B cell (primary cell): Measurements from ENCODE around the gene ABHD12B. TPM values are rescaled to one million over a fixed set of nuclear protein-coding genes. Genes with fewer than 3 reads are reported as not detected.

Source experiments
- ATAC-seq: fragments of 200-7000 bp; cut with Tn5 transposase; one replicate; pipeline ENCODE4 v1.10.0; 2021; ENCODE audit warnings: low read depth, mild to moderate bottlenecking, moderate number of reproducible peaks, moderate library complexity
- CTCF ChIA-PET: fragments of 350-600 bp; sonication (Branson Sonifier 250); formaldehyde crosslinking; loops from one replicate; lab custom pipeline; 2021; ENCODE audit warnings: antibody characterized with exemption, inconsistent platforms; lab: Charles Lee
- POLR2A ChIA-PET: fragments of 350-600 bp; sonication (Branson Sonifier 250); formaldehyde crosslinking; loops from one replicate; lab custom pipeline; 2021; ENCODE audit warnings: antibody characterized with exemption; lab: Charles Lee
- DNase-seq: peaks from one replicate; pipeline ENCODE4 v3.0.0; 2013
- H2AFZ ChIP-seq: 2 replicates; pipeline ENCODE4 v1.6.1; 2012; ENCODE audit warnings: mild to moderate bottlenecking, low read depth, low read length; ENCODE audit not compliant: insufficient read depth, poor library complexity, severe bottlenecking
- H3K27ac ChIP-seq, 2 donors: 1 replicate in 1 of 2; 2 replicates in 1 of 2; pipeline ENCODE4 v1.5.1; 2012 to 2013; ENCODE audit warnings: low read length in 2 of 2, mild to moderate bottlenecking in 2 of 2, moderate library complexity in 1 of 2
- H3K27me3 ChIP-seq, 4 experiments: fragments of 200-600 bp in 1 of 4; sonication (generic) in 1 of 4; replicated peaks in 1 of 4; 1 replicate in 2 of 4; 2 replicates in 2 of 4; pipeline versions ENCODE4 v1.6.1 to v1.7.0; 2013 to 2016; ENCODE audit warnings: low read length in 3 of 4, mild to moderate bottlenecking in 2 of 4, mixed read lengths in 1 of 4, moderate library complexity in 1 of 4; ENCODE audit not compliant: insufficient read depth in 4 of 4, control insufficient read depth in 3 of 4; ENCODE audit errors: control extremely low read depth in 1 of 4
- H3K36me3 ChIP-seq, 2 experiments: replicated peaks in 1 of 2; 1 replicate in 1 of 2; 2 replicates in 1 of 2; pipeline versions ENCODE4 v1.6.1 to v1.7.1; 2013; ENCODE audit warnings: low read length in 1 of 2; ENCODE audit not compliant: insufficient read depth in 2 of 2, control insufficient read depth in 1 of 2; ENCODE audit errors: control extremely low read depth in 1 of 2, extremely low read depth in 1 of 2
- H3K4me1 ChIP-seq, 2 donors: fragments of 200-600 bp in 1 of 2; sonication (generic) in 1 of 2; 1 replicate in 1 of 2; 2 replicates in 1 of 2; pipeline versions ENCODE4 v1.5.1 to v1.6.1; 2013 to 2017; ENCODE audit warnings: low read length in 2 of 2; ENCODE audit not compliant: control insufficient read depth in 2 of 2, insufficient read depth in 2 of 2
- H3K4me2 ChIP-seq: replicated peaks from 2 replicates; pipeline ENCODE3; 2012; ENCODE audit warnings: mild to moderate bottlenecking, low read depth, low read length; ENCODE audit not compliant: poor library complexity, severe bottlenecking
- H3K4me3 ChIP-seq, 5 experiments: fragments of 200-600 bp in 1 of 5; sonication (generic) in 1 of 5; 1 replicate in 3 of 5; 2 replicates in 2 of 5; pipeline versions ENCODE4 v1.5.1 to v1.7.0; 2011 to 2016; ENCODE audit warnings: low read length in 4 of 5, mild to moderate bottlenecking in 4 of 5, low read depth in 2 of 5, control low read depth in 1 of 5, moderate library complexity in 1 of 5; ENCODE audit not compliant: insufficient read depth in 1 of 5; ENCODE audit errors: control extremely low read depth in 1 of 5, extremely low read depth in 1 of 5
- H3K79me2 ChIP-seq: fragments of 200-600 bp; sonication (generic); one replicate; pipeline ENCODE4 v1.6.0; 2016; ENCODE audit warnings: low read length; ENCODE audit not compliant: control insufficient read depth, insufficient read depth
- H3K9ac ChIP-seq: fragments of 200-600 bp; sonication (generic); 2 replicates; pipeline ENCODE4 v1.6.1; 2017; ENCODE audit warnings: mild to moderate bottlenecking, low read length, moderate library complexity
- H3K9me3 ChIP-seq, 3 donors: one replicate each; pipeline versions ENCODE4 v1.6.1 to v1.7.1; 2013; ENCODE audit warnings: low read length in 2 of 3; ENCODE audit not compliant: control insufficient read depth in 2 of 3, insufficient read depth in 1 of 3; ENCODE audit errors: control extremely low read depth in 1 of 3
- H4K20me1 ChIP-seq: 2 replicates; pipeline ENCODE4 v1.6.0; 2012; ENCODE audit warnings: mild to moderate bottlenecking, low read length; ENCODE audit not compliant: insufficient read depth, control insufficient read depth, poor library complexity, severe bottlenecking
- H3K27ac Mint-ChIP-seq: one replicate; pipeline ENCODE4 v1.8.0; 2021; ENCODE audit warnings: mixed read lengths
- H3K27me3 Mint-ChIP-seq: one replicate; pipeline ENCODE4 v1.8.0; 2021; ENCODE audit warnings: mixed read lengths
- H3K4me1 Mint-ChIP-seq: one replicate; pipeline ENCODE4 v1.8.0; 2021; ENCODE audit warnings: mixed read lengths
- H3K4me3 Mint-ChIP-seq: one replicate; pipeline ENCODE4 v1.8.0; 2021; ENCODE audit warnings: mixed read lengths
- H3K9me3 Mint-ChIP-seq: one replicate; pipeline ENCODE4 v1.8.0; 2022; ENCODE audit warnings: mixed read lengths; ENCODE audit not compliant: insufficient read depth
- EZH2 ChIP-seq: IDR thresholded peaks from 2 replicates; pipeline ENCODE4 v1.6.1; 2012; ENCODE audit warnings: borderline replicate concordance, low read depth, mild to moderate bottlenecking, moderate library complexity, low read length; ENCODE audit not compliant: insufficient read depth, poor library complexity, severe bottlenecking
- WGBS: methylation state at CpG from one replicate; pipeline ENCODE4 v1.1.5; 2013; ENCODE audit warnings: missing lambda C conversion rate; ENCODE audit not compliant: insufficient coverage; 5-methylcytosine and 5-hydroxymethylcytosine counted together
- intact Hi-C: fragments of 100-400 bp; cut with micrococcal nuclease; formaldehyde crosslinking; loops from one replicate; pipeline ENCODE4 v1.10.0; 2022
- polyA plus RNA-seq: library from polyadenylated mRNA; depleted of rRNA; stranded (reverse); fragments of >200 nt; gene quantifications from 2 replicates; pipeline ENCODE4 v1.2.3, GENCODE V29; 2012
- total RNA-seq, 2 donors: library from RNA; stranded (reverse); fragments of 120-200 nt in 1 of 2; gene quantifications; 1 replicate in 1 of 2; 2 replicates in 1 of 2; pipeline versions ENCODE4 v1.2.3 to v1.2.4, GENCODE V29; 2013 to 2022
- TF ChIP-seq, protein P1 (sequence below): fragments of 200-600 bp; IDR thresholded peaks from one replicate; pipeline ENCODE4 v1.8.0; 2022; ENCODE audit warnings: antibody characterized with exemption, mild to moderate bottlenecking

Gene ABHD12B
- total and polyA plus RNA-seq, 2 donors (not counting 1 experiment from before 2014, with no cell fraction given): not detected

DNA sequence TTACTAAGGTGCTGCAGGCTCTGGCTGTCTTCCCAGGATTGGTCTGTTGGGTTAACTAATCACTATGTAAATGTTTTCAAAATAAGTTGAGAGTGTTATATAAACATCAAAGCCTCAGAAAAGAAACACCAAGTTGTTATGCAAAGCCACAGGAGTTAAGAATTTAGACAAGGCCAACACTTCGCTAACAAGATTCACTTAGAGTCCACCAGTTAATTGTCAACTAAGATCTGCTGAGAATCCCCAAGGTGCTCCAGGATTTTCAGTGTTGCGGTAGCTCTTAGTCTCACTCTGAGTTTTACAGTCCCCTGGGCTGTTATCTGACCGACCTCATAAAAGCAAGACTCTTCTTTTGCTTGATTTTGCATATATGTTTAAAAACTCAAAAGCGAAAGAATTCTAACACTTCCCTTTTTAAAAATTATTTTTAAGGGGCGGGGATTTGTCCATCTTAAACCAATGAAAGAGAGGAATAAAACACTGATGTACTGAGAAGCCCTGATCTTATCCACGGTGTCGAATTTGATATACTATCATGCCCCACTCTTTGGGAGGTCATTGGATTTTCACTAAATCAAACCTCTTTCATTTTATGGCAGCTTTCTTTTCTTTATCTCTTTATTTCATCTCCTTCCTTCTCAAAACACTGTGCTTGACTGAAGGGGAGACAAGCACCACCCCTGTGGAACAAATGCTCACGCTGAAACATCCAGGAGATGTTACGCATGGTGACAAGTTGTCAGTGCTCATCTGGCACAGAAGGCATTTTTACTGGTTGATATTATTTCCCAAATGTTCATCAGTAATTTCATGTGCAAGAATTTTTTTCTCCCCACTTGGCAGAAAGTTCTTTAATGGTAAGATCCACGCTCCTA, 47.9 kb upstream of the ABHD12B start:
- peak overlapping the region; percentile 23 to 60 (median 42) for H3K4me3 ChIP-seq
- CTCF ChIA-PET: interaction anchor here (0.8 to 4.6 kb wide), 7 partner anchors 27 to 50 kb away, joined by 4 to 54 read pairs (median 7); no protein-coding TSS in a partner anchor
- intact Hi-C loops: loop anchor here (2.0 to 10.0 kb wide), 5 partner anchors 31 to 1023 kb away; partner anchors contain the start of genes DMAC2L, L2HGDH and MAP4K5

More for the DNA sequence above, 47.9 kb upstream of the ABHD12B start:
- no peaks in the 10 kb centered on the region for H3K27me3 Mint-ChIP-seq
- H3K79me2 ChIP-seq: peaks cover 99% of the 10 kb centered on the region
- H3K27ac ChIP-seq: peak overlapping the region; percentile 71 to 92
- no peaks in the 10 kb centered on the region for H3K9me3 Mint-ChIP-seq
- POLR2A ChIA-PET: interaction anchor here (1.2 to 1.9 kb wide), 2 partner anchors 7 to 28 kb away, joined by 3 to 9 read pairs; partner anchors contain the start of gene NIN
- H3K27ac Mint-ChIP-seq: peak overlapping the region; percentile 92
- H3K4me1 Mint-ChIP-seq: peaks cover 93% of the 10 kb centered on the region
- H3K36me3 ChIP-seq: peaks cover 5 to 20% of the 10 kb centered on the region in 2 experiments
- H3K9me3 ChIP-seq: no peaks in the 10 kb centered on the region
- H4K20me1 ChIP-seq: peaks cover 25% of the 10 kb centered on the region
- 50% methylated on average over 1 of the region's 10 CpGs for WGBS
- TF ChIP-seq, protein P1, sequence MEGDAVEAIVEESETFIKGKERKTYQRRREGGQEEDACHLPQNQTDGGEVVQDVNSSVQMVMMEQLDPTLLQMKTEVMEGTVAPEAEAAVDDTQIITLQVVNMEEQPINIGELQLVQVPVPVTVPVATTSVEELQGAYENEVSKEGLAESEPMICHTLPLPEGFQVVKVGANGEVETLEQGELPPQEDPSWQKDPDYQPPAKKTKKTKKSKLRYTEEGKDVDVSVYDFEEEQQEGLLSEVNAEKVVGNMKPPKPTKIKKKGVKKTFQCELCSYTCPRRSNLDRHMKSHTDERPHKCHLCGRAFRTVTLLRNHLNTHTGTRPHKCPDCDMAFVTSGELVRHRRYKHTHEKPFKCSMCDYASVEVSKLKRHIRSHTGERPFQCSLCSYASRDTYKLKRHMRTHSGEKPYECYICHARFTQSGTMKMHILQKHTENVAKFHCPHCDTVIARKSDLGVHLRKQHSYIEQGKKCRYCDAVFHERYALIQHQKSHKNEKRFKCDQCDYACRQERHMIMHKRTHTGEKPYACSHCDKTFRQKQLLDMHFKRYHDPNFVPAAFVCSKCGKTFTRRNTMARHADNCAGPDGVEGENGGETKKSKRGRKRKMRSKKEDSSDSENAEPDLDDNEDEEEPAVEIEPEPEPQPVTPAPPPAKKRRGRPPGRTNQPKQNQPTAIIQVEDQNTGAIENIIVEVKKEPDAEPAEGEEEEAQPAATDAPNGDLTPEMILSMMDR: no peak
- TF ChIP-seq EZH2: no peak
- peaks cover 85 to 86% of the 10 kb centered on the region in 2 donors for H3K4me1 ChIP-seq
- H2AFZ ChIP-seq: peak overlapping the region; percentile 64
- H3K27me3 ChIP-seq: no peaks in the 10 kb centered on the region
- H3K9ac ChIP-seq: peak overlapping the region; percentile 61
- peak overlapping the region; percentile 82 for H3K4me2 ChIP-seq
- DNase-seq: peak; percentile 75
- peak overlapping the region; percentile 85 for H3K4me3 Mint-ChIP-seq
- peak; percentile 62 for ATAC-seq
